CD4-positive, alpha-beta T cell treated with Interleukin-21 for 1 hour (primary cell): ENCODE results near the gene ZNG1A.
"Not testable (repeated sequence)": the region's sequence is repeated elsewhere in the genome, so short reads cannot be mapped to it uniquely, and the experiment has no call there.

Experiments used
- DNase-seq: peaks from one replicate; pipeline ENCODE4 v3.0.0-alpha.2; 2020

The ZNG1A gene

DNA sequence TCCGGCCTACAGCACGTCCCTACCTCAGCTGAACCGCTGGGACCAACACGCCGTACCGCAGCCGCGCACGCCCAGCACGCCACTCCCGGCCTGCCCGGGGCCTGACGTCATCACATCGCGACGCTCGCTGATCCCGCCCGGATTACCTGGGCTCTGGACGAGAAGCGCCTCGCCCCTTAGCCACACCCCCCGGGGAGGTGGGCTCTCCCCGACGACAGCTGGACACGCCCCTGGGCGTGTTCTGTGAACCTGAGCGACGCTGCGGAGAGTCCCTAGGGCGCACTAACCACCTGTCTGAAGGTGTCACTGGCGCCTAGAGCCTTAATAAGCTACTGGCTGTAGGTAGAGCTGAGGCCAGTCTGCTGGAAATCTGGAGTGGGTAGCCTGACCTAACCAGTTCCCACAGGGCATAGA is at the start of gene ZNG1A:
Gene ZNG1A (minus strand): TSS at position 87 of the 414 bp plus-strand sequence. CDS start 87 bp downstream, outside the sequence.
- DNase-seq, result peak; percentile 91

DNA sequence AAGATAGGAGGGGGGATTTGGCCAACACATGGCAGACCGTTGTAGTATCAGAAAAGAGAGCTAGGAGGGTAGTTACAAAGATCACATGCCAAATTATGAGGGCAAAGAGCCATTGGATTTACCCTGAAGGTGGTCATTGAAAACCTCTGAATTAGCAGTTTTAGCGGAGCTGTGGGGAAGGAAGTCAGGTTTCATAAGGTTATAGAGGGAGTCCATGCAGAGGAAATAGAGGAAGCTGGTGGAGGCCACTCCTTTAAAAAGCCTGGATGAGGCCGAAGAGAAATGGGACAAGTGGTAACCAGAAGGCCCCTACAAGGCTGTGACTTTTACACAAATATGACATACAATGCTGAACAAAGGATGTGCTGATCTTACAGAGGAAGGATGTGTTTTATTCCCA is 49.0 kb upstream of the ZNG1A start:
- no peak for DNase-seq

DNA sequence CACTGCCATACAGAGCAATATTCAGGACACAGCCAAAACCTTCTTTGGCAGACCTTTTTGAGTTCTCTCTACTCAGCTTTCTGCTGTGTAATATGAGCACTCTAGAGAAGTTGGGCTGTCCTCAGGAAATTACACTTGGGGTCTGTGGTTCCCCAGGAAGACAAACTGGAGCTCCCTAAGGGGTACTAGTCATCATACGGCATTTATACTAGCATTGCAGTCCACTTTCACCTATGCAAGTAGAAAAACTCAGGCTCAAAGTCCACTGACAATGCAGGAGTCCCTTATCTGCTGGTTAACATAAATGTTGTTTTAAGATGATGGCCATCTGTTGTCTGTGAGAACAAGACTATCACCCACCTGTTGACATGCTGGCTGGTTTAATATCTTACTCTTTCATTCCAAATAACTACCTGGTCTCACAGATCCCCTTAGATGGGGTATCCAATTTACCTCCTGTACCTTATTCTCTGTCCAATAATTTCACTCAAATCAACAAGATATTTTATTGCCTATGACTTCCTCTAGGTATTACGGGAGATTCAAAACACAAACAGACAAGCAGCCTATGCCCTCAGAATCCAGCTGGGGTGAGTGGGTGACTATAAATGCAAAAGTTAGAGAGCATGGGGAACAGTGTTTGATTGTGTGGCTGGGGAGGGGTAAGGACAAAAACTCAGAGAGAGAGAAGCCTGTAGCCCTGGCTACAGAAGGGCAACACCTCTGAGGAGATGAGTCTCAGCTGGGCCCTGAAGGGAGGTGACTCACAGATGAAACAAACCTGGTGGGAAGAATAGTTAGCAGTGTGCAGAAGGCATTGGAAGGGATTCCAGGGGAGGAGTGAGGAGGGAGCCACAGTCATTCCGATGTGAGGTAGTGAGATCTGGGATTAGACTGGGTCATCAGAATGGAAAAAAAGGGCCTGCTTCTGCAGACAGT is 46.0 kb upstream of the ZNG1A start:
- DNase-seq, result no peak

DNA sequence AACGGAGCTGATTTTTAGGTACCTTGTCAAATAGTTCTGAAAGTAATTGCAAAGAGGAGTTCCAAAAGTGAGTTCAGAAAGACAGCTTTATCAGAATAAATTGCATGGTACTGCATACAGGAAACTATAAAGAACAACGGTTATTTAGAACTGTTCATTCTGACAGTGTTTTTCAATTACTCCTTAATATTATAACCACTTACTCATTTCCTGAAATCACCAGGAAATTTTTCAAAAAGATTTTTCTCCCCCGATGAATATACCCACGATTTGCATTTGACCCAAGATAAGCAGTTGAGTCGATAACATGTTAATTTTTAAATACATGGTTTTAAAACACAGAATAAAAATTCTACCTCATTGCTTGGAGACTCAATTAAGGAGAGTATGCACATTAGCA is 45.2 kb upstream of the ZNG1A start:
- no peak for DNase-seq

DNA sequence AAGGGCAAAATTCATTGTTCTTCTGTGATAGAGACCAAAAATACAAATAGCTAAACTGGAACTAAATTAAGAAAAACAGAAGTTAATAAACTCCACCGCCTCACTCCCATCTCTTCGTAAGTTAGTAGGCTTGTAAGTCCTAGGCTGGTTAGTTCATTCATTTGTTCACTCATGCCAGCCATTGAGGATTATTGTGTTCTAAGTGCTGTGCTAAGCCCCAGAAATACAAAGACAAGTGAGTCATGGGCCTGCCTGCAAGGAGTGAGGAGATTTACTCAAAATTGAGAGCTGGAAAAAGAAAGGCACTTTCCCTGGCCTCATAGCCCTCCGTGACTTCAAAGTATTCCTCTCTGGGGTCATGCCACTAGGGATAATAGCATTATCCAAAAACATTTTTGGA is 44.3 kb upstream of the ZNG1A start:
- no peak for DNase-seq

DNA sequence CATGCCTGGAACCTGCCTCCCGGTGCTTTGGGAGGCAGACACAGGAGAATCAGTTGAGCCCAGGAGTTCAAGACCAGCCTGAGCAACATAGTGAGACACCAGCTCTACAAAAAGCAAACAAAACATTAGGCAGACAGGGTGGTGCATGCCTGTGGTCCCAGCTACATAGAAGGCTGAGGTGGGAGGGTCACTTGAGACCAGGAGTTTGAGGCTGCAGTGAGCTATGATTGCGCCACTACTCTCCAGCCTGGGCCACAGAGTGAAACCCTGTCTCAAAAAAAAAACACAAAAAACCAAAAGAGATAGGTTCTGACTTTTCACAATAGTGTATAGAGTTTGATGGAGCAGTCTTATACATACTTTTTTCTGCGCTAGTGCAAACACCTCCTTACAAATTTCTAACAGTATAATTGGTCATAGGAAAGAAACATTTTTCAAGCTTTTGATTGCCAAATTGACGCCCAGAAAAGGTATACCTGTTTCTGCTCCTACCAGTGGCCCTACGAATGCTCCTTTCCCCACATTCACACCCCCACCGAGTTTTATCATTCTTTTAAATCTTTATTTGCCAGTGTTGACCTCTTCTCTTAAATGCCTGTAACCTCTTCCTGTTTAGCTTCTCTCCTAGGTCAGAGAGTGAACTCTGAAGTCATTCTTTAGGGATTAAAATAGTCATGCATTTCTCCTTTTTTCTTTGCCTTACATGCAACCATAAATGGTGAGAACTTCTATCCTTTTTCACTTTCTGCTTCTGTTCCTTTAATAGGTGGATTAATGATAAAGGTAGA is 43.3 kb upstream of the ZNG1A start:
- peak; percentile 10 for DNase-seq

DNA sequence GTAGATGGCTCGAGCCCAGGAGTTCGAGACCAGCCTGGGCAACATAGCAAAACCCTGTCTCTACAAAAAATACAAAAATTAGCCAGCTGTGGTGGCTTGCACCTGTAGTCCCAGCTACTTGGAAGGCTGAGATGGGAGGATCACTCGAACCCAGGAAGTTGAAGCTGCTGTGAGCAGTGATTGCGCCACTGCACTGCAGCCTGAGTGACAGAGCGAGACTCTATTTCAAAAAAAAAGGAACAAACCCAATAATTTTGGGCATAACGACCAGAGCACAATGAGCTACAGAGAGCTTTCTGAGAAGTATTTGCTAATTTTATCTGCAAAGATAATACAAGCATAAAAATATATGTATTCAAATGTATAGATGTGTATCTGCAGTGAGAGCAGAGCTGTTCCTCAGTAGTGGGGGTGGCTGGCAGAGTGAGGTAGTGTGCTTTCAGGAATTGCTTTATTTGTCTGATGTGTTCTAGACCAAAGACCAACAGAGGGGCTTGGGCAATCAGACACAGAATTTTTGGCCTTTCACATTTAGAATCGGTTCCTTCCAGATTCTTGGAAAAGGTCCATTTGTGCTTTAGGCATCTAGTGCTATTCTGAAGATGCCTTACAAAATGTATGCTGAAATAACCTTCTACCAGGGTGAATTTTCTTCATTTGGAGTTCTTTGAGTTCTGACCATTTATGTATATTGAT is 41.0 kb upstream of the ZNG1A start:
- DNase-seq, result no peak

DNA sequence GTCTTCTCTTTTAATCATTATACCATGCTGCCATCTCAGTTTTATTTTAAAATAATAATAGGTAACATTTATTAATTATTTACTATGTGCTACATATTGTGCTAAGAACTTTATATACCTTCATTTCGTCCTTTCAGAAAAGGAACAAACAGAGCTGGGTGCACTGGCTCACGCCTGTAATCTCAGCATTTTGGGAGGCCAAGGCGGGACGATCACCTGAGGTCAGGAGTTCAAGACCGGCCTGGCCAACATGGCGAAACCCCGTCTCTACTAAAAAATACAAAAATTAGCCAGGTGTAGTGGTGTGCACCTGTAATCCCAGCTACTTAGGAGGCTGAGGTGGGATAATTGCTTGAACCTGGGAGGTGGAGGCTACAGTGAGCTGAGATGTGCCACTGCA is 40.2 kb upstream of the ZNG1A start:
- DNase-seq, result not testable (repeated sequence)

DNA sequence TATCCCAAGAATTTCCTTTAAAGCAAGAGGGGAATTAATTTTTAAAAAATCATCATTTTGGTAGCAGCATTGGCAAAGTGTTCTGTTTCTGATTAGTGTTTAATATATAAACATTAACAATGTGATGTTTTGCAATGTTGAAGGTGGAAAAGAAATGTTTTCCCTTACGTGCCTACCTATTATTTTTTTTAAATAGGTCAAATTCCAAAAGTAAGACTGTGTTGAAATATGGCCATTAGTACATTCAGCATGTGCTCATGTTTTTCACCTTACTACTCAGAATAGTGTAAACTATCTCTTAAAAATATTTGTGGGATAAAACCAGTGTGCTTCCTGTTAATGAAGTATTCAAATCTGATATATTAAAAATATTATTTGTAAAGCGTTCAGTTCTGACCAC is 39.1 kb upstream of the ZNG1A start:
- DNase-seq, result no peak

DNA sequence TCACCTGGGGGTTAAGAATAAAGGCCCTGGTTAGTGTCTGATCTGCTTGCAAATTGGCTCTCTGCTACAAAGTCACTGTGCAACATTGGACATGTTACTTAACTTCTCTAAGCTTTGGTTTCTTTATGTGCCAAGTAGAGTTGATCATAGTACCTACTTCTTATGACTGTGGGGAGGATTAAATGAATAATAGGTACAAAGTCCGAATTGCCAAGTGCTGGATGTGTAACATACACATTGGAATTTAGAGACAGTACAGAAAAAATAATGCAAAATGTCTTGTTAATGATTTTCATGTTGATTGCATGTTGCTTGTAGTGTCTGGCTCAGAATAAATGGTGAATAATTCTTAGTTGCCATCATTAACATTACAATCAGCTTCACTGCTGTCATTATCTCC is 38.0 kb upstream of the ZNG1A start:
- DNase-seq, result no peak

DNA sequence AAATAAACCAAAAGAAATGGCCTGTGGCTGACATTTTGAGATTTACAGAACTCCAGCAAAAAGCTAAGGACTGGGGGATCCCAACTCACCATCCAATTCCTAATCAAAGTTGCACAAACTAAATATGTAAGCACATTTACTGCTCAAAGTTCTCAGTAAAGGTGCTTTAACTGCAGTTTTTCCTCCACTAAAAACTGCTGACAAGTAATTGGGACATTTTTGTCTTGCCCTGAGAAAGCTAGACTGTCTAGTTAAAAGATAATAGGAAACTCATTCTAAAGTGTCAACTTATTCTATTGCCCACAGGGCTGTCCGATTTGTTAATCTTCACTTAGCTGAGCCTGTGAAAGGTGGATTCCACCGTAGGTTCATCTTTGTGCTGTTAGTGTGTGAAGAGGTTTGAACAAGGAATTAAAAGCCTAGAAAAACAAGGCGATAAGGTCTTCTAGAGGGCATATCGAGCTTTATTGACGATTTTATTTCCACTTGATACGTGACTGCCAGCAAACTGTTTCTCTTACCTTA is 36.8 kb upstream of the ZNG1A start:
- no peak for DNase-seq

DNA sequence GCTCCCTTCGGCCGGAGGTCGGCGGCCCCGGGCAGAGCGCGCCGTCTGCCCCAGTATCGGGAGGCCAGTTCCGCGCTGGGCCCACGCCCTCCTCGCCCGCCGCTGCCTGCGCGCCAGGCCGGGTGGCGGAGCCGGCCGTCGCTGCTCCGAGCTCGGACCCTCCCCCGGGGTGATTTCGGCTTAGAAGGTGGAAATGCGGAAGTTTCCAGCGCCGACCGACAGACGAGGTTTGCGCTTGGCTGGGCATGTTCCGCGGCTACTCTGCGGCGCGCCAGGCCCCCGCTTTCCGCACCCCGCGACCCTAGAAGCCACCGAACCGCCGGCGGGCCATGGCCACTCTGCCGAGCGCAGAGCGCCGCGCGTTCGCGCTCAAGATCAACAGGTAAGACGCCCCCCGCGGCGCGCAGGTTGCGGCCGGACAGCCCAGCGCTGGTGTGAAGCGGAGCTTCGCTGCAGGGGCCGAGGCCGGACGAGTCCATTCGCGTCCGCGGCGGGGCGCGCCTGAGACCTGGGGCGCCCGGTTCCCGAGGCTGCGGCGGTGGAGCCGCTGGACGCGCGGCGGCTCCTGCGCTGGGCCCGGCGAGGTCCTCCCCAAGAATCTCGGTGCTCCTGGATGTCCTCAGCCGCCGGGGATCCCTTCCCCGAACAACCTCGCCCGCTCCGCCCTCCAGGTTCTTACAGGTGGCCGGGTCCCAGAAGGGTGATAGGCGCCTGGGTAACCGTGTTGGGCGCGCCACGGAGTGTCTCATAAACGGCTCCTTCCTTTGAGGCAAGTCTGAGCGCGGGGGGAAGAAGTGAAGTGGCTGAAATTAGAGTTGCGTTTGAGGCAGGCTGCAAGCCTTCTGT is 36.0 kb upstream of the ZNG1A start, which contains the start of gene DOCK8:
Gene DOCK8 (plus strand): TSS at position 218 of the 846 bp plus-strand sequence. CDS start 112 bp downstream, at position 330.
- peak; percentile 61 for DNase-seq

DNA sequence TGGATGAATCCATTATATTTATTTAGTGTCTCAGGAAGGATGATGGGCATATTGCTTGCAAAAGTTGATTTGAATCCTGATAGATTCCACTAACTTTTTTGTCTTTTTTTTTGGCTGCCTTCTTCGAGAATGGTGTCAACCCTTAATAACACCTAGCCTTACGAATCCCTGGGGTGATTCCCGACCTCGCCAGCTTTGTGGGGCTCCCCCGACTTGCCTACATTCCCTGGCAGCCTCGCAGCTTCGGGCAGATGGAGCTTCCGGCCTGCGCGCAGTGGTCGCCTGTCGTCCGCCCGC is 35.4 kb upstream of the ZNG1A start:
- no peak for DNase-seq

DNA sequence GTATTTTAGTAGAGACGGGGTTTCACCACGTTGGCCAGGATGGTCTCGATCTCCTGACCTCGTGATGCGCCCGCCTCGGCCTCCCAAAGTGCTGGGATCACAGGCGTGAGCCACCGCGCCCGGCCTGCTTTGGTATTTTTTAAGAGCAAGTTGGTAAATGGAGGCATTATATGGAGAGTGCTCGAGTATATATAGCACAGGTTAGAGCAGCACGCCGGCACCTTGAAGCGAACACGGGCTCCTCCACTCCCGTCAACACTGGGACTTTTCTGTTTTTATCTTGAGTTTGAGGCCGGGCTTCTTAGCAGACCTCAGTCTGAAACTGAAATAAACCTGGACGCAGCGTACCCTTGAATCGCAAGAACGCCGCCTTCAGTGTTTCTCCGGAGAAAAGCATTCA is 35.0 kb upstream of the ZNG1A start:
- DNase-seq, result not testable (repeated sequence)

DNA sequence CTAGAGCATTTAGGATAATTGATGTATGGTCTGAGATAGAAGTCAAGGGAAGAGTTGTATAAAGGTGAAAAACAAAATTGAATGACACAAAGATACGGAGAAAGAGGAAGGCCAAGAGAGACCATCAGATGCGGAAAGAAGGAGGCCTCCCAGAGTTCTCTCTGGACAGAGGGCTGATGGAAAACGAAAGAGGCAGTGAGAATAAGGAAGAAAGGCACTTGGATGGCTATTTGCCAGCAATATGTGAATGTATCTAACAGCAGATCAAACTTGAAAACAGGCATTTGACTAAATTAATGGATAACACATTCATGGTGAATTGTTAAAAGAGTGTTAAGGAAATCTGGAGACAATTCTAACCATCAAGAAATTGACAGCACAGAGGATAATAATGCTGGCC is 33.4 kb upstream of the ZNG1A start:
- peak; percentile 11 for DNase-seq

DNA sequence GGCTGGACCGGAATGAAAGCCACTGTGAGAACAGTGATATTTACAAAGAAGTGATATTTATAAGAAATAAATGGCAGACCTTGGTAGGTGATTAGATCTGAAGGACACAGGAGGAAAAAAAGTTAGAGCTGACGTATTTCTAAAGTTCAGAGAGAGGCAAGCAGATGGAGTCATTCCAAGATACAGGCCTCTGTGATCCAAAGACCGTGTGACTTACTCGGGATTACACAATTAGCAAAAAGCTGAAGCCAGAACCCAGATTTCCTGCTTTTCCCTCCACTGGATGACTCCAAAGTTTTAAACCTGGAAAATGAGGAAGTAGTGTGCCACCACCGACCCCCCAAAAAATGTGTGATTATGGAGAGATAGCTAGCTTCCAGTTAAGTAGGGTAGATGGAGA is 32.7 kb upstream of the ZNG1A start:
- no peak for DNase-seq

DNA sequence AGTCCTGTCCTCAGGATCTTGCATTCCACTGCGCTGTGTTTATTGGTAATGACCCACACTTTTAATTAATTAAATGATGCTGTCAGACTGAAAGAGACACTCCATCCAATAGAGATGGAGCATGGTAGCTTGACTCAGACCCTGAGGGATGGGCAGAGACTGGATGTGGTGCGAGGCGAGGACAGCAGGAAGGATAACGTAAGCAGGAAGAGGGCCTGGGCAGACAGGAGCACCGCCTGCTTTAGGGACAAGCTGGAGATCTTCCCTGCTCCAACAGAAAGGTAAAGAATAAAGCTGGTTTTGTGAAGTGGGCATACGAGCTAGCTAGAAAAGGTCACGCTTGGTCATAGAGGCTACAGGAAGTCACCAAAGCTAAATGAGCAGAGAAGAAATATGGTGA is 32.2 kb upstream of the ZNG1A start:
- no peak for DNase-seq

DNA sequence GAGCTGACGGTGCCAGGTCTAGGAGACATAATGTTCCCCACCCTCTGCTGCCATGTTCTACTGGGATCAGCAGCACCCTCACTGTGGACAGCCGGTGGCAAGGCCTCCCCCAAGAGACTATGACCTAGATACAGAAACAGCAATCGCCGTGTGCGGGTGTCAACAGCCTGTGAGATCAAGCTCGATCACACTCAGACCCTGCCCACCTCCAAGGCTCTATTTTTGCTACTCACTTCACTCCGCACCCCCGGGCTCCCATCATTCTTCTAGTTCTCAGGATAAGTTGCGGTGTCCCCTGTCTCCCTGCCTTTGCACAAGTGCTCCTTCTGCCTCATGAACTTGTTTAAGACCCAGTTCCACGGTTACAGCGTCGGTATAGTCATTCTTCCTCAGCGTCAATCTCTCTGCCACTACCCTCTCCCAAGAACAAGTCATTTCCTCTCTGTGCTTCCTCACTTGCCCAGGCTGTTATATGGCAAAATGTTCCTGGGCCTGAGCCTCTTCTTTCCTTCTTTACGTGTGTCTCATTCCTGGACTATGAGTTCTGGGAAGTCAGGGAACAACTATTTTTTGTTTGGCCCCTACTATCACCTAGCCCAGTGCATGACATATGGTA is 30.4 kb upstream of the ZNG1A start:
- no peak for DNase-seq

DNA sequence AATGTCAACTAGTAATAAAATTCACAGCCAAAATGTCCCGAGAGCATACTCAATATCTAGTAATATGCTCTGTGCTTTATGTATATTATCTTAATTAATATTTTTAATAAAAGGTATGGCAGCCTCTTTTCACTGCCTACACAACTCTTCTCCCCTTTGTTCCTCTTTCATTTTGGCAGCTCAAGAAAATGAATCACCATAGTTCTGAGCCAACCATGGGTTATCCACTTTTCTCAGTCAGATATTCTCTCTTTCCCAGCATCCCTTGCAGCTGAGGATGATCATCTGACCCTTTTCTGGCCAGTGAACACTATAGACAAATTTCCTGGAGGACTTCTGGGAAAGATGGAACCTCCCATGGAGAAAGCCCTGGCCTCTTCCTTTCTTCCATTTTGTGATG is 27.6 kb upstream of the ZNG1A start:
- DNase-seq, result no peak

DNA sequence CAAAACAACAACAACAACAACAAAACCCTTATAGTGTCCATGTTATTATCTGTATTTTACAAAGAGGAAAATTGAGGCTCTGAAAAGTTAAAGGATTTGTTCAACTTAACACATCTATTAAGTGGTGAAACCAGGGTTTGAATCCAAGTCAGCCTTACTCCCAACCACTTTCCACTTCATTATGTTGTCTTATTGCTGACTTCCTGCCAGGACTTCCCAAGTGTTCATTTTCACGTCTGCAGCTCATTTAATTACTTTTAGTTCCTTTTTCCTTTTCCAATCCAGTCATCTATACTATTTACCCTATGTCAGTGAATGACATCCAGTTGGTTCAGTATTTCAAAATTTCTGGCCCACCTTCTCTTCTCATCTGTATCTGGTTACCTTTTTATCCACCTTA is 20.7 kb upstream of the ZNG1A start:
- not testable (repeated sequence) for DNase-seq

DNA sequence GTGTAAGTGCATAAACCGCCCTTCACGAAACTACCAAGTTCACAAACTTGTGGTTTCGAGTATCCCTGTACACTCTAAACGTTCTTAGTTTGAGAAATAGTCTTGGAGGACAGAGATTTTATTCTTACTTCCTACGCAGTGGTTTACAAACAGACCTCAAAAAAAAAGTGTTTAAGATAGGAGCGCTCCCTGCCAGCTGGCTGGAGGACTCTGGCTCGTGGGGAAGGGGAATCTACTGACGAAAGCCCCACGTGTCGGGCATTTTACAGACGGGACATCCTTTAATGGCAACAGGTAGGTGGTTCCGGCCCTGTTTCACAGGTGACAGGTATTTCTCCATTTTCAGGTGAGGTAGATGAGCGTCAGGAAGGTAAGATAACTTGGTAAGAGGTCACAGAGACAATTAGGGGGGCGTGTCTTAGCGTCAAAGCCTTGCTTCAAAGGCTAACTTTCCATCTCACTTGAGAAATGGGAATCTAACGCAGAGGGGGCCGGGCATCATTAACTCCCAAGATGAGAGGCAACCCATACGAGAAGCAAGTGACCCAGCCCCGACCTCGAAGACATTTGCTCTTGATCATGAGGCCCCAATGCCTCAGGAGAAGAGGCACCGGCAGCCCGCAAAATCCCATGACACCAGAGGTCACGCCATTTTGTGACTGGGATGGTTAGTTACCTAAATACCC is 573 bp downstream of the ZNG1A start:
- peak; percentile 50 for DNase-seq
